Stomach (tissue), 4 donors: Measurements from ENCODE around the gene SH3GL1.

Source experiments
- CTCF ChIP-seq, 7 experiments: fragments of 450-650 bp in 4 of 7; fragments of 200-600 bp in 3 of 7; sonication (generic) in 3 of 7; IDR thresholded peaks; one replicate each; pipeline ENCODE4 v1.5.1; 2016 to 2019; ENCODE audit warnings: antibody characterized with exemption in 7 of 7, control low read depth in 2 of 7, mild to moderate bottlenecking in 1 of 7
- POLR2A ChIP-seq, 4 donors: fragments of 450-650 bp; IDR thresholded peaks; one replicate each; pipeline ENCODE4 v1.6.1; 2016; ENCODE audit warnings: antibody characterized with exemption in 4 of 4, control low read depth in 2 of 4, mild to moderate bottlenecking in 1 of 4, moderate library complexity in 1 of 4

- TF ChIP-seq CTCF (IDR thresholded peaks at IDR 0.05) (no peak), POLR2A (IDR thresholded peaks at IDR 0.05) (no peak)
Measured at GRCh38 chr19:4358709-4359626, 41.4 kb downstream of the SH3GL1 start.
